ENCODE results near the gene PDE11A.

The PDE11A gene

DNA sequence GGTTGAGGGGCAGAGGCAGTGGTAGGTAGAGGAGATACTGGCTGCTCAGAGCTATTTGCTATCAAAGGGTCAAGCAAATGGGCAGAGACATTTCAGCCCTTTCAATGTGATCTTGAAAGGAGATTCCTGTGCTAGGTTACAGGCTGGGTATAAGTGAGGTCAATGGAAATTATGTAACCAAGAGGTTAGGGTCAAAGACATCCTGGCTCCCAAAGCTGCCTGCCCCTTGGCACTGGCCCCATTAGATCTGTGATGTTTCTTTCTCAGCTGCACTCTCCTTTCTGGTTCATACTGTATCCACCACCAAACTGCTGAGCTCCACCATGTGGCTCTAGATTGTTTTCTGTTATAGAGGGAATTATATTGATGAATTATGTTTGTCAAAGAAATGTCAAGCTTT is 479.6 kb downstream of the PDE11A start:
- DNase-seq = no peak

DNA sequence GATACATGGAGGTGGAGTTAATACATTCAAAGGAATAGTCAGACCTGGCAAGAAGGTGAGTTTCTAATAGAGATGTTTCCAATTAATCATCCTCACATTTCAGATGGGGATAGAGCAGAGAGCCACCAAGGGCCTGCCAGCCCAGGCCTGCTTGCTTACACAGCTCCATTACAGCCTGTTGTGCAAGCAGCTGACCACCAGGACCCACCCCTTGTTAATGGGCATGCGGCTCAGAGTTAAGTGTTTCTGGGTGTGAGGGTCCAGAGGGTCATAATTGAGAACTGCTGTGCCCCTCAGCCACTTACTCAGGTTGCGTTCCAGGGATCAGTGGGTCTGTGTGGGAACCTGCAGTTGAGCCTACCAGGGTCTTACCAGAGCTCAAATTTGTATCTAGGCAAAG is 480.2 kb downstream of the PDE11A start:
- no peak for DNase-seq

DNA sequence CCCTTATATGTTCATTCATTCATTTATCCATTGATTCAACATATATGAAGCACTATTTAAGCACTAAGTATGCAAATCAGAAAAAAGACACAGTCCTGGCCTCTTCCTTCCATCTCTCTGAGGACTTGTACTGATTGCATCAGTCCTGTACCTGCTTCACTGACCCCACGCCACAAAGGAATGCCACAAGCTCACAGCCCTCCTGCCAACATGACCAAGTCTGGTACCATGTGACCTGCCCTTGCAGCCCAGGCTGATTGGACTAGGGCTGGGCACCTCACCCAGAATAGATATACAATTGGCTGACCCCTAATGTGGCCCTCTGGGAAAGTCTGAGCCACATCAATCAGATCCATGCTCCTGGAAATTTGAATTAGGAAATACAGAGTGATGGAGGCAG is 483.4 kb downstream of the PDE11A start:
- no peak for DNase-seq

DNA sequence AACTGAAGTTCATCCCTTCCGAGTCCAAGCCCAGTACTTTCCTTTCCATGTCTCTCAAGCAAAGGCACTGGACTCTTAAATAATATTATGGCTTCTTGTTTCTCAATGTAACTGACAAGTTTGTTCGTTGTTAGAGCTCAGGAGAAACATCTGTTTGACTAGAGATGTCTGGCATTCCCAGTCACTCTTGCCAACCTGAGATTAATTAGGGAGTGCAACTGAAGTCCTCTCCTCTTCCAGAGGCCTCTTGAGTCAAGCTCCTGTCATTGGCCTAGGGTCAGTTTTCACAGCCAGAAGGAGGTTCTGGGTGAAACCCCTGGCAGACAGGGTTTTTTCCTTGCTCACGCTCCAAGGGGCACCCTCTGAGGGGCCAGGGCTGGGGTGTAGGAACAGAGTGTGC is 483.9 kb downstream of the PDE11A start:
- DNase-seq = no peak

DNA sequence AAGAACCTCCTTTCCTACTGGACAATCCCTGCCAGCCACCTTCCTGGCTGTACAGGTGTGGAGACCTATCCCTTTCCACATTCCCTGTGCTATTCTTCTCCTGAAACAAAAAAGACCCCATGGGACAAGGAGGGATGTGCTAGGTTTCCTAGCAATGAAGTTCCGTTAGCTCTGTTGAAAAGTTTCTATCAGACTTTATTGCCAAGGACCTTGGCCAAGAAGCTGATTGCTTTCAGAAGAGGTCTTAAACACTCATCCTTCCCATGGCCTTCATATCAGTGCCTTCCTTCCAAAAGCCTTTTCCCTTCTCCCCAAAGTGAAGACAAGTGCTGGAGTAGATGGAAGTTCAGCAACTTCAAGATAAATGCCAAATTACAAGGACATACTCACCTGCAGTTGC is 485.2 kb downstream of the PDE11A start:
- no peak for DNase-seq

DNA sequence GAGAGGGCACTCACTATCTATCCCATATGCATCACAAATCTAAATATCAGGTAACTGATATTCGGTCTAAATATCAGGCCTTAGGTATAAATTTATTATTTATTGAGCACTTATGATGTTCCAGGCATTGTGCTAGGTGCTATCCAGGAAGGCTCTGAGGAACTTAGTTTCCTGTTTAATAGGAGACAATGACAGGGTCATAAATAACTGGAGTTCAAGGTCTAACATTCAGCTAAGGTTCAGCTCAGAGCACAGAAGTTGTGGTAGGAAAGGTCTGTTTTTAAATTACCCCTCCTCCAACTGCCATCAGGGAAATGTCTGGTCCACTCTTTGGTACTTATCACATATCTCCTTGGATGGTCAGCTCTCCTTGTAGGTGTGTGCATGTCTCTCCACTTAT is 486.4 kb downstream of the PDE11A start:
- no peak for DNase-seq

DNA sequence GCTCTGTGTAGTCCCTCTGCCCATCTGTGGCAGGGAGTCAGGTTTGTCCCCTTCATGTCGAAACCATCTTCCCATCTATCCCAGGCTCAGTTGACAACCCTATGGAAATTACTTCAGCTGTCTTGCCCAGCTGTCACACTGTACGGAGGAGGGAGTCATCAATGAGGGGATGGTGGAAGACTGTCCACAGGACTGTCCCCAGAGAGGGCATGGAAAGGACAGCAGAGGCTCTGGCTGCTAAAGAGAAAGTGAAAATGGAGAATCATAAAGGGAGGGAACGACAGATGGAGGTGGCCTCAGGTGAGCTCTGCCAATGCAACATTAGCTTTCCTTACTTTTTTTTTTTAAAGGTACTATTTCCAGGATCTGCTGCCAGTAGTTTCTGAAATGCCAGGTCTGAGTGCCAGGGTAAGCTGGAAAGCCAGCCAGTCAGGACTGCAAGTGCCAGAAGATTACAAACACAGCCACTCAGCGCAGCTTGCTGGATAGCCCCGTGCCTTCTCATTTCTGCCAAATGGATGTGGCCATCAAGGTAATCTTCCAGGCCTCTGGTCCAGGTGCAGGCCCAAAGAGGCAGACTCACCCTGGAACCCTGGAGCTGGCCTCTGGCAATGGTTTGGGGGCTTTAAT is 487.2 kb downstream of the PDE11A start:
- no peak for DNase-seq

DNA sequence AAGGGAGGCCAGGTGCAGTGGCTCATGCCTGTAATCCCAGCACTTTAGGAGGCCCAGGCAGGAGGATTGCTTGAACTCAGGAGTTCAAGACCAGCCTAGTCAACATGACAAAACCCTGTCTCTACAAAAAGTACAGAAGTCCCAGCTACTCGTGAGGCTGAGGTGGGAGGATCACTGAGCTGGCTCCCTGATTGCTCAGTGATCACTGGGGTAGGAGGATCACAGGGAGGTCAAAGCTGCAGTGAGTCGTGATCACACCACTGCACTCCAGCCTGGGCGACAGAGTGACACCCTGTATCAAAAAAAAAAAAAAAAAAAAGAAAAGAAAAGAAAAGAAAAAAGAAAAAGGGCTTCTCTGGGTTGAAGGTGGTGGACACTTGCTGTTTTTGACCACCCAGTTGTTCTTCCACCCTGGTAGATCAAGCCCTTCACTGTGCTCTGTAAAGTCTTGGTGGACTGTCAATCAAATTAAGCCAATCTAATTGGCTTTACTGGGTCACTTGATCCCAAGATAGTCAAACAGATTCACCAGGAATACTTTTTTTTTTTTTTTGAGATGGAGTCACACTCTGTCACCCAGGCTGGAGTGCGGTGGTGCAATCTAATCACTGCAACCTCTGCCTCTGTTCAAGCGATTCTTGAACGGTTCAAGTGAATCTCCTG is 488.4 kb downstream of the PDE11A start:
- DNase-seq = no peak

DNA sequence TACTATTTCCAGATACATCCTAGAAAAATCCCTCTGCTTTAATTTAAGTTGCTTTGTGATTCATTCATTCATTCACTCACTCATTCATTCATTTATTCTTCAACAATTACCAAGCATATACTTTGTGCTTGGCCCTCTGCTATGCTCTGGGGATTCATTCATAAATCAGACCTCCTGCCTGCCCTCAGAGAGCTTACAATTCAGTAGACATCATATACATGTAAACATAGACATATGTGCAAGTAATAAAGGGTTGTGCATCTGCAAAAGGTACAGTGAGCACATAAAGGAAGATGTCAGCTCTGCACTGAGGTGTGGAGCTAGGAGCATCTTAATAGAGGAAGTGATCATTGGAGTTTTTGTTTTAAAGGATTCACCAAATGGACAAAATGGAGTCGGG is 490.6 kb downstream of the PDE11A start:
- DNase-seq = no peak

DNA sequence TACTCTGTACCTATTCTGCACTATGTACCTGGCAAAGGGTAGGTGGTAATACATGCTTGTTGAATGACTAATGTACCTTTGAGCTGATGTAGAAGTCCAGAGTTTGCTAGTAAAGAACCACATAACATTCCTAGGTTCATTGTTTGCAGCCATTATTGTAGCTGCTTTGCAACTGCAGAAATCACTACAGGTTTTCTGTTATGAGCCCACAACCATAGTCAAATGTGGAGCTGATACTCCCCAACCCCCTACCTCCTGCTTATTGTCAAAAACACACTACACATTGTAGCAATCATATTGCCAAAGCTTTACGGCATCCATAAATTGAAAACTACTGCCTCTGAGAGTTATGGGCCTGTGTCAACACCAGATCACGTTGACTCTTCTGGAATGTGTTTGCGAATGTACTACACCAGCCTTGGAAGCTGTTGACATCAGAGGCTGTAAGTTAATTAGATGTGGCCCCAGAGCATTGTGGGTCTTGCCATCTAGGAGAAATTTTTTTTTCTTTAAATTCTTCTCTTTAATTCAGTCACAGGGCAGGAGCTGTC is 493.0 kb downstream of the PDE11A start:
- no peak for DNase-seq

DNA sequence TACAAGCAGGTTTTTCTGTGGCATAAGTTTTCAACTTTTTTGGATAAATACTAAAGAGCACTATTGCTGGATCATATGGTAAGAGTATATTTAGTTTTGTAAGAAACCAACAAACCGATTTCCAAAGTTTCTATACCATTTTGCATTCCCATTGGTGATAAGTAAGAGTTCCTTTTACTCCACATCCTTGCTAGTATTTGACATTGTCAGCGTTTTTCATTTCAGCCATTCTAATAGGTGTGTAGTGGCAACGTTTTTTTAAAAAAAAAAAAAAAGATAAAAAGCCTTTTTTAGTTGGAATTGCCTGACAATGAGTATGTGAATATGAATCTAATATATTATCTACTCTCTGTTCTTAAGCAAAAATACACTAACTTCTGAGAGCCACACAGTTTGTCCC is 494.1 kb downstream of the PDE11A start:
- no peak for DNase-seq

DNA sequence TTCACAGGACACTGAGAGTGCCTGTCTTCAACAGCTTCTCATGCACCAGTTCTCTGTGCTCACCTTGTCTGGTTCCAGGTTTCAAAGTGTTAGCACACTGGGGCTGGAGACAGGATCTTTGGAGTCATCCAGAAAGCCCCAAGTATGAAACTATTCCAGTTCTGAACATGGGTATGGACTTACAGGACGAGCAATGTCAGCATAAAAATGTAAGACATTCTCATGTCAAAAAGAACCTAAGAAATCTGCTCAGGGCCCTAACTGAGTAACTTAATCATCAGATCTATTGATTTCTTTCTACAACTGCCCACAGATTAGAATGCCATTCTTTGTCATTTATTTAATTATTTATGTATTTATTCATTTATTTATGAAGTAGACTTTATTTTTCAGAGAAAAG is 495.5 kb downstream of the PDE11A start:
- DNase-seq = no peak

DNA sequence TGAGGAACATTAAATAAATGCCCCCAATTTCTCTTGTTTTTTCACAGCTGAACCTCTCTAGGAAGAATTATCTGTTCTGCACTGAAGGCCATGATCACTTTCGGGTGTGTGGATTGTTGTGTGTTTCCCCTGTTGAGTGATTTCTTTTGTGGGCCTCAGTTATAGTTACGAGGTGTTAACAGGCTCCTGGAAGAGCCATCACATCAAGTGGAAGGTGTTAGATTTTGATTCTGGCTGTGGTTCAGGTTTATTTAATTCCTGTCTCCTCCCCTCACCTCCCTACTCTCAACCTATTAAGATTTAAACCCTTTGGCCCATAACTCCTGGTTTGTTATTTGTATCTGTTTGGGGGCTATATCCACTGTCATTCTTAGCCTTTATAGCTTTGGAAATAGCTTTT is 497.2 kb downstream of the PDE11A start:
- no peak for DNase-seq

DNA sequence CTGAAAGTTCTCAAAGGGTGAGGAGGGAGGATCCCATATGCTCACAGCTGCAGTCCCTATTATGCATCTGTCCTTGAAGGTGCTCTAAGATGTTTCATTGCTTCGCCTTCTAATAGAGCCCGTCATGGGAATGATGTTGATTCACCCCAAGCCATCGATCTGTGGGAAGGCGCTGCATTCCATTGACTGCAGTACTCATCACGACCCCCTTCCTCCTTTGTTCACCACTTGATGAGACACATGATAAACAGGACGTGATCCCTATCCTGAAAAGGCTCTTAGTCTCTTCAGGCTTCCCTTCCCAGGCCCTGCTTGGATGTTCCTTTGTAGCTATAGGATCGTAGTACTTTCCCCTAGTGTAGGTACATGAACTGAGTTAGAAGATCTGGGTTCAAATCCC is 498.2 kb downstream of the PDE11A start:
- no peak for DNase-seq
